GM12891 (cell line): ENCODE measurements around the gene C19orf47.

Experiments used
- DNase-seq: peaks from one replicate; pipeline ENCODE4 v3.0.0; 2011; ENCODE audit warnings: low spot score; ENCODE audit not compliant: insufficient read length
- FAIRE-seq: peaks from 2 replicates; lab custom pipeline; 2011; peaks lifted over from hg19 to GRCh38; lab: Jason Lieb, UNC
- PAX5 ChIP-seq: IDR thresholded peaks from 2 replicates; pipeline ENCODE4 v1.6.1; 2011; ENCODE audit warnings: low read length, moderate library complexity, mild to moderate bottlenecking; ENCODE audit not compliant: insufficient read depth, severe bottlenecking
- POLR2A ChIP-seq: IDR thresholded peaks from 2 replicates; pipeline ENCODE4 v1.6.1; 2011; ENCODE audit warnings: low read depth, low read length, control low read depth
- POLR2AphosphoS5 ChIP-seq: IDR thresholded peaks from 2 replicates; pipeline ENCODE4 v1.6.1; 2011; ENCODE audit warnings: low read depth, low read length, control low read depth
- POU2F2 ChIP-seq: IDR thresholded peaks from 2 replicates; pipeline ENCODE4 v1.6.1; 2011; ENCODE audit warnings: low read depth, mild to moderate bottlenecking, control low read depth, low read length, moderate library complexity
- SPI1 ChIP-seq: IDR thresholded peaks from 2 replicates; pipeline ENCODE4 v1.6.1; 2011; ENCODE audit warnings: low read depth, low read length, control low read depth
- TAF1 ChIP-seq: IDR thresholded peaks from 2 replicates; pipeline ENCODE4 v1.6.1; 2011; ENCODE audit warnings: low read depth, low read length, control low read depth

Gene C19orf47

GRCh38 chr19:40365010-40365409 lies 16.8 kb upstream of the C19orf47 start:
- no peak for TF ChIP-seq PAX5
- TF ChIP-seq SPI1 = no peak
- no peak for TF ChIP-seq POLR2A
- TF ChIP-seq TAF1 = no peak
- TF ChIP-seq POLR2AphosphoS5 = no peak
- no peak for TF ChIP-seq POU2F2
- no peak for FAIRE-seq
- no peak for DNase-seq

DNA sequence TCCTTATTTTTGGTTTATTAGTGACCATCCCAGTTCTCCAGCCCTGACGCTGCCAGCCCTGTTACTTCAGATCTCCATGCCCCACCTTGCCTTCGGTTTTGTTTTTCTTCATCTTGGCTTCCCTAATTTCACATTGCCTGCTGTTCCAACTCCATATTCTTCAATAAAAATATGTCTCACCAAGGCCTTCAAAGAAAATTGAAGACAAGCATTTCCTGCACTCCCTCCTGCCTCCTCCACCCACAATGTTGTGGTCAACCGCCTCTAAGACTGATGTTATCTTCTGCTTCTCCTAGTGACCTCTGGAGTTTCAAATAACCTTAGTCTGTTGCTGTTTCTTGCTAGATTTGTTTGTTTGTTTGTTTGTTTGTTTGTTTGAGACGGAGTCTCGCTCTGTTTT lies 14.9 kb upstream of the C19orf47 start:
- DNase-seq = no peak
- no peak for FAIRE-seq
- TF ChIP-seq PAX5 (no peak), POLR2AphosphoS5 (no peak), TAF1 (no peak), SPI1 (no peak), POLR2A (no peak), POU2F2 (no peak)

DNA sequence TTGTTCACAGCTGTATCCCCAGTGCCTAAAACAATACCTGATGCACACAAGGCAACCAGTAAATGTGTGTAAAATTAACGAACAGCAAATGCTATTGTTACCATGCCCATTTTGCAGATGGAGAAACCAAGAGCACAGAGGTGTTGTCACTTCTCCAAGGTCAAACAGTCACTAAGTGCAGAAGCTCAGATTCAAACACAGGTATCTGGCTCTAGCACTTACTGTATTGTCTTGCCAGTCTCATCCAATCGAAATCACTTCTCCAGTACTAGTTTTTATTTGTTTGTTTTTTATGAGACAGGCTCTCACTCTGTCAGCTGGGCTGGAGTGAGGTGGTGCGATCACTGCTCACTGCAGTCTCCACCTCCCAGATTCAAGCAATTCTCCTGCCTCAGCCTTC lies 14.0 kb upstream of the C19orf47 start:
- FAIRE-seq = no peak
- TF ChIP-seq POLR2AphosphoS5 (no peak), SPI1 (no peak), TAF1 (no peak), PAX5 (no peak), POU2F2 (no peak), POLR2A (no peak)
- no peak for DNase-seq

- no peak for FAIRE-seq
- TF ChIP-seq POU2F2 (no peak), TAF1 (no peak), SPI1 (no peak), PAX5 (no peak), POLR2A (no peak), POLR2AphosphoS5 (no peak)
- DNase-seq = no peak
These were observed 12.6 kb upstream of the C19orf47 start for GRCh38 chr19:40360708-40361241.

DNA sequence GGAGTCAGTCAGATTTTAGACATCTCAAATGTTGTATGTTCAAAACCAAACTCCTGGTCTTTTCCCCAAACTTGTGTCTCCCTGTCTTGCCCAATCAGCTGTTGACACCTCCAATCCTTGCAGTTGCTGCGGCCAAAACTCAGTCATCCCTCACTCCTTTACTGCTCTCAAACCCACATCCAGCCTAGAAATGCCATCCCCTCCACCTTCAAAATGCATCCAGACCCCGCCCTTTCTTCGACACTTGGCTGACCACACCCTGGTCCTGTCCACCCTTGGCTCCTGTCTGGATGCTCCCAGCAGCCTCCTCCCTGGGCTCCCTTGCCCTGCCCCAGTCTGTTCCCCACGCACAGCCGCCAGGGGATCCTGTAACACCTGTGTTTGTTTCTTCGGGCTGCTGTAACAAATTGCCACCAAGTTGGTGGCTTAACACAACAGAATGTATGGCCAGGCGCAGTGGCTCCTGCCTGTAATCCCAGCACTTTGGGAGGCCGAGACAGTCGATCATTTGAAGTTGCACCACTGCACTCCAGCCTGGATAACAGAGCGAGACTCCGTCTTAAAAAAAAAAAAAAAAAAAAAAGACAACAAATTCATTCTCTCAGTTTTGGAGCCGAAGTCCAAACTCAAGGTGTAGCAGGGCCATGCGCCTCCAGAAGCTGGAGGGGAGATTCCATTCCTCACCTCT lies 12.0 kb upstream of the C19orf47 start:
- DNase-seq = no peak
- peak; percentile 48 for FAIRE-seq
- TF ChIP-seq POU2F2 = no peak
- no peak for TF ChIP-seq POLR2AphosphoS5
- no peak for TF ChIP-seq TAF1
- no peak for TF ChIP-seq POLR2A
- TF ChIP-seq SPI1 = no peak
- TF ChIP-seq PAX5 = no peak

DNA sequence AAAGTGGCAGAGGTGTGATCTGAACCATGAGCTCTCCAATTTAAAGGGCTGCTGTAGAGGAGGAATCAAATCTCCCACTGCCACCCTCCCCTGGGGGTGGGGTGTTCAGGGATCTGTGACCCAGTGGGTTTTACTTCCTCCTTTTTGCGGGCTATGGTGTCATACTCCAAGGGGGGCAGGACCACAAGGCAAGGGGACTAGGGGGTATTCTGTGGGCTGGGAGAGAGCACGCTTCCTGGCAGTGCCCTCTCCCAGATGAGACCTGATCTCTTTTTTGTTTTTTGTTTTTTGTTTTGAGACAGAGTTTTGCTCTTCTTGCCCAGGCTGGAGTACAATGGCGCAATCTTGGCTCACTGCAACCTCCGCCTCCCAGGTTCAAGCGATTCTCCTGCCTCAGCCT lies 10.6 kb upstream of the C19orf47 start:
- FAIRE-seq (peak; percentile 93), DNase-seq (peak; percentile 59)
- TF ChIP-seq POLR2A (no peak), POLR2AphosphoS5 (no peak), POU2F2 (0 out of 2 replicates have a peak, but pooled peaks have one; percentile 15), TAF1 (no peak), SPI1 (peak; percentile 26; the same call in 1 of the 2 replicates), PAX5 (peak; percentile 97)

DNA sequence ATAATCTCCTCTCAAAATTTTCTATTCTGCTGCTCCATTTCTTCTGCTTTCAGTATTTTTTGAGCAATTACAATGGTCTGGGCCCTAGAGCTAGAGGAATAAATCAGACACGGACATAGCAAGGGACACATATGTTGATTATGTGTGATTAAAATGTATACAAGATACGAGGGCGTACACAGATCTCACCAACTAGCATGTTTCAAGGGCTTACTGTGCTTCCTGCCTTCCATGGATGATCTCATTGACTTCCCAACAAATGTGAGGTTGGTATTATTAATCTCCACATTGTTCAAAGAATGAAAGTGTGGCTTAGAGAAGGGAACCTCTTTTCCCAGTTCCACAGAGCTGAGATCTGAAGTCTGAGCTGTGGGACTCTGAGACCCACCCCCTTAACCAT lies 9.4 kb upstream of the C19orf47 start:
- no peak for DNase-seq
- FAIRE-seq = peak; percentile 86
- TF ChIP-seq SPI1 = no peak
- TF ChIP-seq PAX5 = no peak
- no peak for TF ChIP-seq POLR2A
- no peak for TF ChIP-seq TAF1
- TF ChIP-seq POLR2AphosphoS5 = no peak
- TF ChIP-seq POU2F2 = no peak

- no peak for DNase-seq
- peak; percentile 31 for FAIRE-seq
These were observed 8.7 kb upstream of the C19orf47 start for GRCh38 chr19:40356681-40357595.

GRCh38 chr19:40355975-40356680 lies 7.9 kb upstream of the C19orf47 start:
- FAIRE-seq (peak; percentile 94), DNase-seq (no peak)

More at GRCh38 chr19:40356681-40357595, 8.7 kb upstream of the C19orf47 start:
- TF ChIP-seq POLR2AphosphoS5 (no peak), POU2F2 (no peak), TAF1 (no peak)

More at GRCh38 chr19:40355975-40356680, 7.9 kb upstream of the C19orf47 start:
- TF ChIP-seq SPI1 = peak; percentile 91
- peak; percentile 59; the same call in 1 of the 2 replicates for TF ChIP-seq POLR2AphosphoS5
- peak; percentile 83 for TF ChIP-seq POLR2A
- TF ChIP-seq POU2F2 = peak; percentile 40; the same call in 1 of the 2 replicates
- no peak for TF ChIP-seq PAX5
- 0 out of 2 replicates have a peak, but pooled peaks have one; percentile 46 for TF ChIP-seq TAF1
